Neural progenitor cell (in vitro differentiated cells): Measurements from ENCODE around the gene DPH1.

Source experiments
- EZH2 ChIP-seq: fragments of 200-600 bp; sonication (generic); IDR thresholded peaks from 2 replicates; pipeline ENCODE4 v1.6.1; 2017; ENCODE audit warnings: antibody characterized with exemption, mild to moderate bottlenecking, moderate library complexity
- EZH2phosphoT487 ChIP-seq: fragments of 200-600 bp; sonication (generic); IDR thresholded peaks from 2 replicates; pipeline ENCODE4 v1.6.1; 2017; ENCODE audit warnings: antibody characterized with exemption
- TF ChIP-seq, protein P1 (sequence below): fragments of 200-600 bp; sonication (generic); IDR thresholded peaks from 2 replicates; pipeline ENCODE4 v1.5.1; 2017; ENCODE audit warnings: antibody characterized with exemption, mild to moderate bottlenecking

DNA sequence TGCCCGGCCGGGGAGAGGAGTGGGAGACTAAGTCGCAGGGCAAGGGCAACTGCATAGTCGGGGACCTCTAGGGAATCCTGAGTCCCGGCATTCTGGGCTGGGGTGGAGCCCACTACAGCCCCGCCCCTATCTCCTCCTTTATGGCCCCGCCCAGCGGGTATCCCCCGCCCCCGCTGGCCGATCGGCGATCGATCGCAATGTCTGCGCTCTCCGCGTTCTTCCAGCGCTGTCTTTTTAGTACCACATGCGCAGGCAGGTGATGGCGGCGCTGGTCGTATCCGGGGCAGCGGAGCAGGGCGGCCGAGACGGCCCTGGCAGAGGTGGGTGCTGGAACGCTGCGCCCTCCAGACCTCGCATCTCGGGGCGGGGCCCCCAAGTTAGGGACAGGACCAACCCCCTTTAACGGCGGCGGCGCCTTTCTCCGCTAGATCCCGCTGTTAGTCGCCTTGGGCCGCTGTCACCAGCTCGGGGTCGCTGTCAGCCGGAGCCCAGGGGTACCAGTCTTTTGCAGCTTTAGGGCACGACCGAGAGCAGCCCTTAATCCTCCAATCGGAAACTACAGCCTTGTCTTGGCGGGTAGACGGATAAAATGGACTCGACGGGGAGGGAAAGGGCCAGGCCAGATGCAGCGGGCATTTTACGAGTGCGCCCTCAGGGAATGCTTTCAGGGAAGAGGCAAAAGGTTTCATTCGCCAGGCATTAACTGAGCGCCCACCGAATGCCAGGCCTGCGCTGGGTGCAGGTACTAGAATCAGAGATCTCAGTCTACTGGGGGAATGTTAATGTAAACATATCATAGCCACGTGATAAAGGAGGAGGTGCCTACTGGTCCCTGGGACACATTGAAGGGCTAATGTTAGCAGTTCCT lies at the start of gene DPH1:
- TF ChIP-seq, protein P1, sequence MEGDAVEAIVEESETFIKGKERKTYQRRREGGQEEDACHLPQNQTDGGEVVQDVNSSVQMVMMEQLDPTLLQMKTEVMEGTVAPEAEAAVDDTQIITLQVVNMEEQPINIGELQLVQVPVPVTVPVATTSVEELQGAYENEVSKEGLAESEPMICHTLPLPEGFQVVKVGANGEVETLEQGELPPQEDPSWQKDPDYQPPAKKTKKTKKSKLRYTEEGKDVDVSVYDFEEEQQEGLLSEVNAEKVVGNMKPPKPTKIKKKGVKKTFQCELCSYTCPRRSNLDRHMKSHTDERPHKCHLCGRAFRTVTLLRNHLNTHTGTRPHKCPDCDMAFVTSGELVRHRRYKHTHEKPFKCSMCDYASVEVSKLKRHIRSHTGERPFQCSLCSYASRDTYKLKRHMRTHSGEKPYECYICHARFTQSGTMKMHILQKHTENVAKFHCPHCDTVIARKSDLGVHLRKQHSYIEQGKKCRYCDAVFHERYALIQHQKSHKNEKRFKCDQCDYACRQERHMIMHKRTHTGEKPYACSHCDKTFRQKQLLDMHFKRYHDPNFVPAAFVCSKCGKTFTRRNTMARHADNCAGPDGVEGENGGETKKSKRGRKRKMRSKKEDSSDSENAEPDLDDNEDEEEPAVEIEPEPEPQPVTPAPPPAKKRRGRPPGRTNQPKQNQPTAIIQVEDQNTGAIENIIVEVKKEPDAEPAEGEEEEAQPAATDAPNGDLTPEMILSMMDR = no peak
- TF ChIP-seq EZH2phosphoT487 = no peak
- TF ChIP-seq EZH2 = peak; percentile 28
